ENCODE results near the gene COX8C. TPM values are rescaled to one million over a fixed set of nuclear protein-coding genes. Genes with fewer than 3 reads are reported as not detected.

The COX8C gene
- total RNA-seq, 1 donor from 2014 or later: not detected

DNA sequence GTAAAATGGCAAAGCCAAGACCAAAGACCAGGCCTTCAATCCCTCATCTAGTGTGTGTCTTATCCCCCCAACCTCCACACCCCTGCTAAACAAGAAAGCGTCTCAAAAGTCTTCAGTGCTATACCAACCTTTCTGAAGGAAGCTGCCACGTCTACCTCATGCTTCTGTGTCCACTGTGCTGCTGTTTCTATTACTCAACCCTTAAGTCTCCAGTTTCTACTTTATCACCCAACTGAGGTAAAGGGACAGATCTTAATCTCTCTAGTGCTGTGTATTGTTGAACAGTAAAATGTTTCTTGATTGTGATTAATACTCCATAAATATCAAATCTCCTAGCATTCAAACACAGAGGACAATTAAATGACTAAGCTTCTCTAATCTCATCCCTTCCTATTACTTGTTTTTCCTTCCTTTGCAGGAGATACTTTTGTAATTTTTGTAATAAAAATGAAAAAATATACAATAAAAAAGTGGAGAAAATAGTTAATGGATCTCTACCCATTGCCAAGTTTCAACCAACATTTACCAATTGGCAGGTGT is 37.5 kb upstream of the COX8C start:
- TF ChIP-seq, protein P1, sequence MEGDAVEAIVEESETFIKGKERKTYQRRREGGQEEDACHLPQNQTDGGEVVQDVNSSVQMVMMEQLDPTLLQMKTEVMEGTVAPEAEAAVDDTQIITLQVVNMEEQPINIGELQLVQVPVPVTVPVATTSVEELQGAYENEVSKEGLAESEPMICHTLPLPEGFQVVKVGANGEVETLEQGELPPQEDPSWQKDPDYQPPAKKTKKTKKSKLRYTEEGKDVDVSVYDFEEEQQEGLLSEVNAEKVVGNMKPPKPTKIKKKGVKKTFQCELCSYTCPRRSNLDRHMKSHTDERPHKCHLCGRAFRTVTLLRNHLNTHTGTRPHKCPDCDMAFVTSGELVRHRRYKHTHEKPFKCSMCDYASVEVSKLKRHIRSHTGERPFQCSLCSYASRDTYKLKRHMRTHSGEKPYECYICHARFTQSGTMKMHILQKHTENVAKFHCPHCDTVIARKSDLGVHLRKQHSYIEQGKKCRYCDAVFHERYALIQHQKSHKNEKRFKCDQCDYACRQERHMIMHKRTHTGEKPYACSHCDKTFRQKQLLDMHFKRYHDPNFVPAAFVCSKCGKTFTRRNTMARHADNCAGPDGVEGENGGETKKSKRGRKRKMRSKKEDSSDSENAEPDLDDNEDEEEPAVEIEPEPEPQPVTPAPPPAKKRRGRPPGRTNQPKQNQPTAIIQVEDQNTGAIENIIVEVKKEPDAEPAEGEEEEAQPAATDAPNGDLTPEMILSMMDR (IDR thresholded peaks at IDR 0.05): no peak
- Histone ChIP-seq H3K4me3 (no peak overlapping the region), H3K9me3 (no peaks in the 10 kb centered on the region), H3K27ac (no peak overlapping the region), H3K27me3 (no peaks in the 10 kb centered on the region), H3K36me3 (no peaks in the 10 kb centered on the region), H3K4me1 (peaks cover 0 to 9% of the 10 kb centered on the region in 2 donors)
- intact Hi-C loops (cut with DNase I): no loop called here
- DNase-seq (ENCODE audit: low spot score in 2 of 2): no peak

DNA sequence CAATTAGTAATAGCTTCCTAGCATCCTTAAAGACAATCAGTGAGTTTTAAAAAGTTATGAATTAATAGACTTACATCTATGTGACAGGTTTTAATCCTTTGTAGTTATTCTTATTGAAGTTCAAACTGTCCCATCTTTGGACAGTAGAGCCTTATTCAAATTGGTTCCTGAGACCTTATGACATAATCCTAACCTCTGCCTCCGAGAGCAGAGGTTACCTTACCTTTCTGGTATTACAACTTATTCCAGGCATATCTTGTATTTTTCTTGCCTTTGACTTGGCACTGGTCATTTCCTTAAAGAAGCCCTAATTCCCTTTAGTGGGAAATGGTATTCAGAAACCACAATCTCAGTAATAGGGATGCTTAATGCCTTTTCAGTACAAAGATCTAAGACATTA is 35.9 kb upstream of the COX8C start:
- DNase-seq (ENCODE audit: low spot score in 2 of 2): no peak

DNA sequence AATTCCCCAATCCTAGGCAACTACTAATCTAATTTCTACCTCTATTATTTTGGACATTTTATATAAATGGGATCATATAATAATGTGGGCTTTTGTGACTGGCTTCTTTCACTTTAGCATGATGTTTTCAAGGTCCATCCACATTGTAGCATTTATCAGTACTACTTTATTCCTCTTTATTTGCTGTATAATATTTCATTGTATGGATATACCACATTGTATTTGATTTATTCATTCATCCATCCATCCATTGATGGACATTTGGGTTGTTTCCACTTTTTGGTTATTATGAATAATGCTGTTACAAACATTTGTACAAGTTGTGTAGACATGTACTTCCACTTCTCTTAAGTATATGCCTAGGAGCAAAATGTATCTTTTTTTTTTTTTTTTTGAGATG is 31.4 kb upstream of the COX8C start:
- no peak overlapping the region for H3K27ac ChIP-seq
- H3K36me3 ChIP-seq: no peaks in the 10 kb centered on the region
- no peak overlapping the region for H3K4me3 ChIP-seq
- H3K9me3 ChIP-seq: no peaks in the 10 kb centered on the region
- H3K4me1 ChIP-seq: peaks cover 0 to 20% of the 10 kb centered on the region in 2 donors
- intact Hi-C loops (cut with DNase I): no loop called here
- TF ChIP-seq, protein P1 (IDR thresholded peaks at IDR 0.05): no peak
- no peaks in the 10 kb centered on the region for H3K27me3 ChIP-seq
- no peak for DNase-seq (ENCODE audit: low spot score in 2 of 2)

More for the DNA sequence above, 35.9 kb upstream of the COX8C start:
- Histone ChIP-seq H3K36me3 (no peaks in the 10 kb centered on the region), H3K4me3 (no peak overlapping the region), H3K4me1 (peaks cover 0 to 9% of the 10 kb centered on the region in 2 donors), H3K27me3 (no peaks in the 10 kb centered on the region), H3K9me3 (no peaks in the 10 kb centered on the region), H3K27ac (no peak overlapping the region)
- TF ChIP-seq, protein P1 (IDR thresholded peaks at IDR 0.05): no peak
- intact Hi-C loops (cut with DNase I): no loop called here

DNA sequence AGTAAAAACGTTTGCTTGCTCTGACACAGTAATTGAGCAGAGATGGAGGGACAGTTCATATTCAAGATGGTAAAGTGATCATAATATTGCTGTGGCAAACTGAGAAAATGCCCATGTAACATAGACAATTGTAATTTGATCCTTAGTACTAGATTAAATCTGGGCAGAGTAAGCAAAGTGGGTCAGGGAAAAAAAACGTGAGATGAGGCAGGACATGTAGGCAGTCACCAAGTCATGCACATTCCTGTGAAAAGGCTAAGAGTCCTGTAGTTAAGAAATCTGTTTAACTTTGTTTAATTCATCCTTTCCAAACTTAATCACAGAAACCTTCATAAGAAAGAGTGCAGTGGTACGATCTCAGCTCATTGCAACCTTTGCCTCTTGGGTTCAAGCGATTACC is 30.3 kb upstream of the COX8C start:
- DNase-seq (ENCODE audit: low spot score in 2 of 2): no peak
- Histone ChIP-seq H3K4me3 (no peak overlapping the region), H3K27me3 (no peaks in the 10 kb centered on the region), H3K27ac (no peak overlapping the region), H3K9me3 (no peaks in the 10 kb centered on the region), H3K36me3 (no peaks in the 10 kb centered on the region), H3K4me1 (peaks cover 0 to 19% of the 10 kb centered on the region in 2 donors)
- TF ChIP-seq, protein P1 (IDR thresholded peaks at IDR 0.05): no peak
- intact Hi-C loops (cut with DNase I): no loop called here

DNA sequence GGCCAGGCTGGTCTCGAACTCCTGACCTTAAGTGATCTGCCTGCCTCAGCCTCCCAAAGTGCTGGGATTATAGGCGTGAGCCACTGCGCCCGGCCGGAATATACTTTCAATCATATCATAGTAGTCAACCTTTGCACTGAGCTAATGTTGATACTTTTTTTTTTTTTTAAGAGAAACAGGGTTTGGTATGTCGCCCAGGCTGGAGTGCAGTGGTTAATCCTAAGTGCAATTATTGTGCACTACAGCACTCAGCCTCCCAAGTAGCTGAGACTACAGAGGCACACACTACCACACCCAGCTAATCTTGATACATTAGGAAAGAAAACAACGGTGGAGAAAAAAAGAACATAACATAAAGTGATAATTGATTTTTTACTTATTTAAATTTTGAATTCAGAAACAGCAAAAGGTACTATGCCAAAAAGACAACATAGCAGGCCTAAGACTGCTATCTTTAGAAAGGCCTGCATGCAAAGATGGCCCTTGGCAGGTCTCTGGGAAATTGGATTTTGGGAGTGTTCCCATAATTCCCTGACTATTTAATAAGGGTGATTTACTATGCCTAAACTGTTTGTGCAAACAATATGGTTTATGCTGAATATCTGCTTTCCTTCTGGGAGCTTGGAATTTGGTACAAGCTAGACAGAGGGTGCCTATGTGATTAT is 29.6 kb upstream of the COX8C start:
- no peaks in the 10 kb centered on the region for H3K27me3 ChIP-seq
- no peaks in the 10 kb centered on the region for H3K9me3 ChIP-seq
- peaks cover 0 to 15% of the 10 kb centered on the region in 2 donors for H3K4me1 ChIP-seq
- no peak overlapping the region for H3K4me3 ChIP-seq
- no peak for DNase-seq (ENCODE audit: low spot score in 2 of 2)
- TF ChIP-seq, protein P1 (IDR thresholded peaks at IDR 0.05): no peak
- intact Hi-C loops (cut with DNase I): no loop called here
- no peak overlapping the region for H3K27ac ChIP-seq
- H3K36me3 ChIP-seq: no peaks in the 10 kb centered on the region
